ENCODE results near the gene GPR171. TPM values are rescaled to one million over a fixed set of nuclear protein-coding genes. Genes with fewer than 3 reads are reported as not detected.

The GPR171 gene
- total RNA-seq, 3 donors from 2014 or later, result 0.48 to 7.2 (median 1.8) TPM

DNA sequence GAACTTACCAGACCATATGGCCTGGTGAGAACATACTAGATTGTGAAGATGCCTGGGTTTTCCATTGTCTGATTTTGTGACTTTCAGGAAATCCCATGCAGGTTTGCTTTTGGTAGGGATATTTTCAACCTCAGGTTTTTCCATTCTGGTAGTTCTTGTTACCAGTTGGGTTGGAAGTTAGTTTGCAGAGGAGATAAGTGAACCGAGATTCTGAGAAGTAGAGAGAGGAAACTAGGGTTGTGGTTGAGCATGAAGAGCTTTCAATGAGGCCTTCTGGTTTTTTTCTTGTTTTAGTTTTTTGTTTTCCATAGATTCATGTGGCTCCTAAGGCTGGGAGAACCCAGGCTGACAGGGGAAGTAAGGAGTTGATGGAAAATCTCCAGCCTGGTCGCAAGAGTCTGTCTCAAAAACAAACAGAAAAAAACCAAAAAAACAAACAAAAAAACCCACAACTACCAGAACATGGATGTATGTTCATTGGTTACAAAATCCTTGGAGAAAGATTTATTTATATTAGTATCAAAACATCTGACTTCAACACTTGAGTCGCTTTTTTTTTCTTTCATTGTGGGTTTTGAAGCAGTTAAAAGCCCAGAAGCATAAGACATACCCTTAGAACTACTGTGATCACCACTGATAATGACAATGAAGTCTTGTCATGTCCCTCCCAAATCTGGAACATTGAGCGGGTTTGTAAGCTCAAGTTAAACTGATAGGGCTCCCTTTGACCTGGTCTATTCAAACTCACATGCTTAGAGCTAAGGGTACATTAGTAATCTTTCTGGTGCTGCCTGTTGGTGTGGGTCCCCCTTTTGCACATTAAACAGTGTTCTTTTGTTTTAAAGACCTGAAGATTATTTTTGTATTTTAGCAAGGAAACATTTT is 3.2 kb downstream of the GPR171 start:
- Histone ChIP-seq H3K4me3 (no peak overlapping the region), H3K36me3 (no peaks in the 10 kb centered on the region), H3K9me3 (no peaks in the 10 kb centered on the region), H3K27me3 (no peaks in the 10 kb centered on the region), H3K27ac (no peak overlapping the region), H3K4me1 (no peaks in the 10 kb centered on the region)
- intact Hi-C loops (cut with DNase I; ENCODE audit: low total_unique reads), result no loop called here
- TF ChIP-seq, protein P1, sequence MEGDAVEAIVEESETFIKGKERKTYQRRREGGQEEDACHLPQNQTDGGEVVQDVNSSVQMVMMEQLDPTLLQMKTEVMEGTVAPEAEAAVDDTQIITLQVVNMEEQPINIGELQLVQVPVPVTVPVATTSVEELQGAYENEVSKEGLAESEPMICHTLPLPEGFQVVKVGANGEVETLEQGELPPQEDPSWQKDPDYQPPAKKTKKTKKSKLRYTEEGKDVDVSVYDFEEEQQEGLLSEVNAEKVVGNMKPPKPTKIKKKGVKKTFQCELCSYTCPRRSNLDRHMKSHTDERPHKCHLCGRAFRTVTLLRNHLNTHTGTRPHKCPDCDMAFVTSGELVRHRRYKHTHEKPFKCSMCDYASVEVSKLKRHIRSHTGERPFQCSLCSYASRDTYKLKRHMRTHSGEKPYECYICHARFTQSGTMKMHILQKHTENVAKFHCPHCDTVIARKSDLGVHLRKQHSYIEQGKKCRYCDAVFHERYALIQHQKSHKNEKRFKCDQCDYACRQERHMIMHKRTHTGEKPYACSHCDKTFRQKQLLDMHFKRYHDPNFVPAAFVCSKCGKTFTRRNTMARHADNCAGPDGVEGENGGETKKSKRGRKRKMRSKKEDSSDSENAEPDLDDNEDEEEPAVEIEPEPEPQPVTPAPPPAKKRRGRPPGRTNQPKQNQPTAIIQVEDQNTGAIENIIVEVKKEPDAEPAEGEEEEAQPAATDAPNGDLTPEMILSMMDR (IDR thresholded peaks at IDR 0.05), result no peak
- TF ChIP-seq POLR2A (IDR thresholded peaks at IDR 0.05), result no peak
- no peak for DNase-seq (ENCODE audit: low spot score in 2 of 2)

DNA sequence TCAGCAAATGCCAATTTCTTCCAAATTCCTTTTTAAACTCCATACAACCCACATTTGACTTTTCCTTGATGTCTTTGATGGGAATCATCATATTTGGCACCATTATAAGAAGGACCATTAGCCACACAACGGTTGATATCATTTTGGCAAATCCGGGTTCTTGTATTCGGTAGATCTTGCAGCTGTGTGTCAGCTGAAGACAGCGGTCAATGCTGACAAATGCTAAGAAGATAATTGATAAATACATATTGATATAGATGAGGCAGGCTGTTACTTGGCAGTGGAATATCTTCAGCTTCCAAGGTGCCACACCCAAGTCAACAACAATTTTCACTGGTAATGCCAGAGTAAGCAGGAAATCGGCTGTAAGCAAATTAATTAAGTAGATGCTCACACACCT is 4.2 kb downstream of the GPR171 start:
- H3K4me1 ChIP-seq, result no peaks in the 10 kb centered on the region
- no peak overlapping the region for H3K27ac ChIP-seq
- no peak overlapping the region for H3K4me3 ChIP-seq
- no peak for TF ChIP-seq POLR2AphosphoS5 (IDR thresholded peaks at IDR 0.05)
- no peak for TF ChIP-seq POLR2A (IDR thresholded peaks at IDR 0.05)
- TF ChIP-seq, protein P1 (IDR thresholded peaks at IDR 0.05), result no peak
- no peaks in the 10 kb centered on the region for H3K36me3 ChIP-seq
- no peaks in the 10 kb centered on the region for H3K27me3 ChIP-seq
- no peak for DNase-seq (ENCODE audit: low spot score in 2 of 2)
- intact Hi-C loops (cut with DNase I; ENCODE audit: low total_unique reads), result no loop called here
- no peaks in the 10 kb centered on the region for H3K9me3 ChIP-seq

DNA sequence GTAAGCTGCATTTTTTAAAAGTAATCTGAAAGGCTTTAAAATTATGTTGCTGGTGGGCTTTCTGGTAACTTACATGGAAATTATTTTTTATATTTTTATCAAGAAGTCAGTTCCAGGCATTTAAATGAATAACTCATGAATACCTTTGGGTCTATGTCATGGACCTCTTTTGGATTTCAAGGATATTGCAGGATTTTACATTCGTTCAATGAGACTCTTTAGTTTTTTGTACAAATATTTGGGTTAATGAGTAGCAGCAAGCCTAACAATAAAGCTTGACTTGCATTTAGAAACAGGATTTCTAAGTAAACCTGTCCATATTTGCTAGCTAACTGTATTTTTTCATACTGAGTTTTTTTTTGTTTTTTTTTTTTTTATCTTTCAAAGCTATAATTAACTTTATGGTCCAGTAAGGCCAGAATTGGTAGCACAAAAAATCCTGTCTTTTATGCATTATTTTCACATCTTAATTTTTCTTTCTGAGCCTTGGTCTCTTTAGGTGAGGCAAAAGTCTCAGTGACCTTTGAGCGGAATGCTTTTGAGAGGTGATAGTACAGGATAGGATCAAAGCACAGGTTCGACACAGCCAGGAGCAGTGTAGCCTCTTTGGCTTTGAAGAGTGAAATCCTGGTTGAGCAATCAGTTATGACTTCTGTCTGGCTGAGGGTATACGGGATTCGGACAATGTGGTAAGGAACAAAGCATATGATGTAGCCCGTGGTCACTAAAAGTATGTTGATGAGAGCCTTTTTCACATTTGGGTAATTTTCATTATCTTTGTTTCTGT is 4.8 kb downstream of the GPR171 start:
- DNase-seq (ENCODE audit: low spot score in 2 of 2), result no peak
- intact Hi-C loops (cut with DNase I; ENCODE audit: low total_unique reads), result no loop called here
- no peak overlapping the region for H3K27ac ChIP-seq
- no peaks in the 10 kb centered on the region for H3K36me3 ChIP-seq
- H3K9me3 ChIP-seq, result no peaks in the 10 kb centered on the region
- TF ChIP-seq POLR2A (IDR thresholded peaks at IDR 0.05), result no peak
- TF ChIP-seq, protein P1 (IDR thresholded peaks at IDR 0.05), result no peak
- no peak for TF ChIP-seq POLR2AphosphoS5 (IDR thresholded peaks at IDR 0.05)
- no peaks in the 10 kb centered on the region for H3K4me1 ChIP-seq
- no peaks in the 10 kb centered on the region for H3K27me3 ChIP-seq
- H3K4me3 ChIP-seq, result no peak overlapping the region

DNA sequence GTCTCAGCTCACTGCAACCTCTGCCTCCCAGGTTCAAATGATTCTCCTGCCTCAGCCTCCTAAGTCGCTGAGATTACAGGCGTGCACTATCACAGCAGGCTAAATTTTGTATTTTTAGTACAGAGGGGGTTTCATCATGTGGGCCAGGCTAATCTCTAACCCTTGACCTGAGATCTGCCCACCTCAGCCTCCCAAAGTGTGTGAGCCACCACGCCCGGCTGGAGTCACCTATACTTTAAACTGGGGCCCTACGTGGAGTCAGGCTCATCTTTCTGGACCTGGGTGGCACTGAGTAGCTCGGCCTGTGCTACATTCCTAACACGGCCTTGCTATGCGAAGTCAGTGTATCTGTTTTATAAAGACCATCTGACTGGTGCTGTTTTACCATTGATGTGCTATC is 5.8 kb downstream of the GPR171 start:
- H3K4me3 ChIP-seq, result no peak overlapping the region
- intact Hi-C loops (cut with DNase I; ENCODE audit: low total_unique reads), result no loop called here
- H3K9me3 ChIP-seq, result no peaks in the 10 kb centered on the region
- no peak overlapping the region for H3K27ac ChIP-seq
- TF ChIP-seq, protein P1 (IDR thresholded peaks at IDR 0.05), result no peak
- no peak for TF ChIP-seq POLR2AphosphoS5 (IDR thresholded peaks at IDR 0.05)
- no peak for TF ChIP-seq POLR2A (IDR thresholded peaks at IDR 0.05)
- no peaks in the 10 kb centered on the region for H3K36me3 ChIP-seq
- no peaks in the 10 kb centered on the region for H3K4me1 ChIP-seq
- DNase-seq (ENCODE audit: low spot score in 2 of 2), result no peak
- no peaks in the 10 kb centered on the region for H3K27me3 ChIP-seq

DNA sequence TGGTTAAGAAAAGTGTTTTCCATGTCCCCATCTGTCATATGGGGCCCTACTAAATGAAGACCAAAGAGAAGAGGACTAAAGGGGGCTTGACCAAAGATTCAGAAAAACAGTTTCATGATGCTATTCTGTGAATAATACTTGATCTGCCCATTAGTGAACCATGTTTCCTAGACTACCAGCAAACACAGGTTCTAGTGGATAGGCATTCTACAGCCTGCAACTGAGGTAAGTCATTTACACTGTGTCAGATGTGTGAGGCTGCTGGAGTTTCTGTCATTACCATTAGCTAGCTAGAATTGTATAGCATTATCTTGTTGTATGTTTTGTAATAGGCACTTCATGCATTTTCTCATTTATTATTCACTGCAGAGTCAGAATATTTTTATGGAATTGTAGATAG is 6.6 kb downstream of the GPR171 start:
- Histone ChIP-seq H3K4me3 (no peak overlapping the region), H3K27ac (no peak overlapping the region), H3K9me3 (no peaks in the 10 kb centered on the region), H3K4me1 (no peaks in the 10 kb centered on the region), H3K27me3 (no peaks in the 10 kb centered on the region), H3K36me3 (no peaks in the 10 kb centered on the region)
- intact Hi-C loops (cut with DNase I; ENCODE audit: low total_unique reads), result no loop called here
- DNase-seq (ENCODE audit: low spot score in 2 of 2), result no peak
- TF ChIP-seq POLR2A (IDR thresholded peaks at IDR 0.05), result no peak
- TF ChIP-seq POLR2AphosphoS5 (IDR thresholded peaks at IDR 0.05), result no peak
- TF ChIP-seq, protein P1 (IDR thresholded peaks at IDR 0.05), result no peak
